Tibial artery (tissue), 4 donors: ENCODE data around the gene WTIP.
A peak's percentile ranks its signal among the peaks of the same experiment; 100 is the strongest.
"Not testable (repeated sequence)": the region's sequence is repeated elsewhere in the genome, so short reads cannot be mapped to it uniquely, and the experiment has no call there.

Experiments
- DNase-seq, 2 donors: peaks; one replicate each; pipeline ENCODE4 v3.0.0-alpha.2; 2019
- H3K27ac ChIP-seq, 2 donors: fragments of 200-600 bp; sonication (generic) in 1 of 2; 1 replicate in 1 of 2; 2 replicates in 1 of 2; pipeline ENCODE4 v1.5.1; 2018 to 2019; ENCODE audit warnings: mild to moderate bottlenecking in 1 of 2
- H3K27me3 ChIP-seq, 2 donors: fragments of 200-600 bp; sonication (generic) in 1 of 2; one replicate each; pipeline versions ENCODE4 v1.5.1 to v1.6.0; 2016 to 2019
- H3K36me3 ChIP-seq, 3 donors: fragments of 200-600 bp; sonication (generic) in 2 of 3; one replicate each; pipeline ENCODE4 v1.5.1; 2016 to 2019; ENCODE audit warnings: mild to moderate bottlenecking in 2 of 3
- H3K4me1 ChIP-seq, 4 donors: fragments of 200-600 bp; sonication (generic) in 2 of 4; 1 replicate in 3 of 4; 2 replicates in 1 of 4; pipeline ENCODE4 v1.5.1; 2016 to 2019
- H3K4me3 ChIP-seq, 2 donors: fragments of 200-600 bp; sonication (generic) in 1 of 2; 1 replicate in 1 of 2; 2 replicates in 1 of 2; pipeline ENCODE4 v1.5.1; 2018 to 2019; ENCODE audit warnings: mild to moderate bottlenecking in 2 of 2
- H3K9me3 ChIP-seq, 3 donors: fragments of 200-600 bp; sonication (generic) in 1 of 3; one replicate each; pipeline ENCODE4 v1.5.1; 2016 to 2019
- CTCF ChIP-seq, 2 experiments: fragments of 200-600 bp in 1 of 2; fragments of 450-650 bp in 1 of 2; IDR thresholded peaks; one replicate each; pipeline ENCODE4 v1.5.1; 2017 to 2019; ENCODE audit warnings: antibody characterized with exemption in 2 of 2, mild to moderate bottlenecking in 1 of 2, moderate library complexity in 1 of 2
- intact Hi-C: fragments of 100-400 bp; cut with DNase I; formaldehyde crosslinking; loops from one replicate; pipeline ENCODE4 v1.15.0; 2023; ENCODE audit warnings: low total_unique reads

The WTIP gene

GRCh38 chr19:34475026-34475974 is 6.3 kb upstream of the WTIP start:
- TF ChIP-seq CTCF (IDR thresholded peaks at IDR 0.05) = no peak
- H3K36me3 ChIP-seq = peaks cover 27 to 30% (median 28%) of the 10 kb centered on the region in 3 donors
- H3K27ac ChIP-seq = peak overlapping the region; percentile 68 to 82
- no peaks in the 10 kb centered on the region for H3K27me3 ChIP-seq
- DNase-seq = peak in 1 of 2 donors; percentile 68
- intact Hi-C loops = no loop called here
- H3K4me3 ChIP-seq = no peak overlapping the region
- H3K4me1 ChIP-seq = peaks cover 0 to 69% (median 27%) of the 10 kb centered on the region in 4 donors
- no peaks in the 10 kb centered on the region for H3K9me3 ChIP-seq

GRCh38 chr19:34475975-34476594 is 5.5 kb upstream of the WTIP start:
- no peak for TF ChIP-seq CTCF (IDR thresholded peaks at IDR 0.05)
- peaks cover 22 to 23% (median 22%) of the 10 kb centered on the region in 3 donors for H3K36me3 ChIP-seq
- H3K27me3 ChIP-seq = no peaks in the 10 kb centered on the region
- intact Hi-C loops = no loop called here
- peak overlapping the region; percentile 68 to 82 for H3K27ac ChIP-seq
- H3K4me3 ChIP-seq = no peak overlapping the region
- peaks cover 0 to 73% (median 34%) of the 10 kb centered on the region in 4 donors for H3K4me1 ChIP-seq
- no peaks in the 10 kb centered on the region for H3K9me3 ChIP-seq
- DNase-seq = peak in 1 of 2 donors; percentile 44

- H3K36me3 ChIP-seq, H3K4me3 ChIP-seq, H3K9me3 ChIP-seq, H3K27me3 ChIP-seq, intact Hi-C loops: not testable (repeated sequence)
- peak overlapping the region in 1 of 2 donors; percentile 8 for H3K27ac ChIP-seq
- peak in 1 of 2 donors; percentile 58 for DNase-seq
- H3K4me1 ChIP-seq = peaks cover 0 to 54% (median 35%) of the 10 kb centered on the region in 4 donors
Observed at GRCh38 chr19:34478496-34478895, 3.1 kb upstream of the WTIP start.

GRCh38 chr19:34479396-34479795 is 2.2 kb upstream of the WTIP start:
- Histone ChIP-seq H3K36me3 (no peaks in the 10 kb centered on the region), H3K4me3 (no peak overlapping the region), H3K27ac (no peak overlapping the region), H3K9me3 (no peaks in the 10 kb centered on the region), H3K4me1 (peaks cover 0 to 51% (median 34%) of the 10 kb centered on the region in 4 donors), H3K27me3 (no peaks in the 10 kb centered on the region)
- peak in 1 of 2 donors; percentile 43 for DNase-seq
- intact Hi-C loops = no loop called here
- TF ChIP-seq CTCF (IDR thresholded peaks at IDR 0.05) = no peak

GRCh38 chr19:34480491-34480890 is 1.1 kb upstream of the WTIP start:
- DNase-seq = peak in 1 of 2 donors; percentile 64
- no peak for TF ChIP-seq CTCF (IDR thresholded peaks at IDR 0.05)
- H3K9me3 ChIP-seq = no peaks in the 10 kb centered on the region
- H3K27ac ChIP-seq = peak overlapping the region; percentile 96 to 98
- H3K27me3 ChIP-seq = no peaks in the 10 kb centered on the region
- intact Hi-C loops = loop anchor here (5.0 kb wide), 1 partner anchor 53 kb away; the partner anchor contains the start of gene UBA2
- H3K4me1 ChIP-seq = peaks cover 0 to 54% (median 34%) of the 10 kb centered on the region in 4 donors
- H3K36me3 ChIP-seq = no peaks in the 10 kb centered on the region
- H3K4me3 ChIP-seq = peak overlapping the region; percentile 85 to 87
